NT2/D1 (cell line): ENCODE data around the gene ZNF615.
A peak's percentile ranks its signal among the peaks of the same experiment; 100 is the strongest.
"Not testable (repeated sequence)": the region's sequence is repeated elsewhere in the genome, so short reads cannot be mapped to it uniquely, and the experiment has no call there.

Experiments
- DNase-seq: peaks from one replicate; pipeline ENCODE4 v3.0.0-alpha.2; 2011; ENCODE audit warnings: low read depth, low spot score
- H3K27me3 ChIP-seq: 2 replicates; pipeline ENCODE4 v1.6.0; 2011; ENCODE audit warnings: mild to moderate bottlenecking; ENCODE audit not compliant: insufficient read length, insufficient read depth
- H3K36me3 ChIP-seq: 2 replicates; pipeline ENCODE4 v1.6.1; 2011; ENCODE audit warnings: mild to moderate bottlenecking, low read length, mixed read lengths; ENCODE audit not compliant: insufficient read depth, insufficient read length
- H3K4me1 ChIP-seq: 2 replicates; pipeline ENCODE4 v1.5.1; 2011; ENCODE audit not compliant: insufficient read depth, insufficient read length
- H3K4me3 ChIP-seq: 2 replicates; pipeline ENCODE4 v1.5.1; 2011; ENCODE audit warnings: low read depth; ENCODE audit not compliant: insufficient read length
- H3K9ac ChIP-seq: 2 replicates; pipeline ENCODE4 v1.6.0; 2011; ENCODE audit warnings: low read depth; ENCODE audit not compliant: insufficient read length
- H3K9me3 ChIP-seq: 2 replicates; pipeline ENCODE4 v1.5.1; 2011; ENCODE audit warnings: mild to moderate bottlenecking, low read length; ENCODE audit not compliant: insufficient read depth
- SUZ12 ChIP-seq: IDR thresholded peaks from 2 replicates; pipeline ENCODE4 v1.6.1; 2011; ENCODE audit not compliant: insufficient read length, insufficient read depth; ENCODE audit errors: extremely low read depth
- YY1 ChIP-seq: IDR thresholded peaks from 2 replicates; pipeline ENCODE4 v1.6.1; 2011; ENCODE audit not compliant: insufficient read length, insufficient read depth
- ZNF274 ChIP-seq: IDR thresholded peaks from 2 replicates; pipeline ENCODE4 v1.6.1; 2011; ENCODE audit warnings: mild to moderate bottlenecking, low read depth, low read length

ZNF615 gene

GRCh38 chr19:52007806-52008557, at the start of gene ZNF615:
ZNF615 (minus strand) TSS chr19:52008211; CDS start chr19:52003711, 4,500 bp downstream.
- Histone ChIP-seq H3K36me3 (peaks cover 14% of the 10 kb centered on the region), H3K27me3 (no peaks in the 10 kb centered on the region), H3K9me3 (no peaks in the 10 kb centered on the region; the same call in 1 of the 2 replicates), H3K9ac (peak within 1 kb of the TSS; percentile 93), H3K4me1 (no peaks in the 10 kb centered on the region), H3K4me3 (peak within 1 kb of the TSS; percentile 96)
- TF ChIP-seq ZNF274 (no peak), YY1 (peak; percentile 99)
- DNase-seq, result peak; percentile 87

GRCh38 chr19:52056480-52056879, 48.5 kb upstream of the ZNF615 start:
- H3K9me3 ChIP-seq, H3K4me1 ChIP-seq, H3K27me3 ChIP-seq, H3K9ac ChIP-seq, DNase-seq, H3K4me3 ChIP-seq, H3K36me3 ChIP-seq: not testable (repeated sequence)

- not testable (repeated sequence) for H3K4me3 ChIP-seq, H3K9me3 ChIP-seq, DNase-seq, H3K27me3 ChIP-seq, H3K4me1 ChIP-seq, H3K9ac ChIP-seq, H3K36me3 ChIP-seq
Observed at GRCh38 chr19:52051736-52052135, 43.7 kb upstream of the ZNF615 start.

GRCh38 chr19:52048555-52049501, 40.8 kb upstream of the ZNF615 start, which contains the start of gene ZNF432:
ZNF432 (minus strand) TSS chr19:52048838; CDS start chr19:52046868, 1,970 bp downstream.
- Histone ChIP-seq H3K4me3 (peak within 1 kb of the TSS; percentile 73), H3K4me1 (no peaks in the 10 kb centered on the region), H3K9ac (peak within 1 kb of the TSS; percentile 78), H3K36me3 (peaks cover 9% of the 10 kb centered on the region), H3K27me3 (no peaks in the 10 kb centered on the region), H3K9me3 (no peaks in the 10 kb centered on the region; the same call in 1 of the 2 replicates)
- peak; percentile 97 for DNase-seq
- TF ChIP-seq SUZ12 (no peak), ZNF274 (no peak), YY1 (peak; percentile 95)

- peaks cover 54% of the 10 kb centered on the region for H3K36me3 ChIP-seq
- no peaks in the 10 kb centered on the region for H3K27me3 ChIP-seq
- peaks cover 32% of the 10 kb centered on the region for H3K9me3 ChIP-seq
- no peak overlapping the region for H3K4me3 ChIP-seq
- DNase-seq, result no peak
- TF ChIP-seq YY1, result no peak
- no peak for TF ChIP-seq SUZ12
- TF ChIP-seq ZNF274, result no peak
- H3K4me1 ChIP-seq, result no peaks in the 10 kb centered on the region
- no peak overlapping the region for H3K9ac ChIP-seq
Observed at GRCh38 chr19:52039169-52039568, 31.2 kb upstream of the ZNF615 start.

GRCh38 chr19:52034051-52034728, 26.2 kb upstream of the ZNF615 start:
- Histone ChIP-seq H3K9ac (no peak overlapping the region), H3K9me3 (peaks cover 64% of the 10 kb centered on the region), H3K4me3 (no peak overlapping the region), H3K27me3 (no peaks in the 10 kb centered on the region), H3K4me1 (no peaks in the 10 kb centered on the region), H3K36me3 (peaks cover 59% of the 10 kb centered on the region)
- TF ChIP-seq ZNF274 (peak; percentile 57), YY1 (no peak)
- no peak for DNase-seq

GRCh38 chr19:52028780-52029123, 20.7 kb upstream of the ZNF615 start:
- peaks cover 37% of the 10 kb centered on the region for H3K9me3 ChIP-seq
- no peaks in the 10 kb centered on the region for H3K4me1 ChIP-seq
- peak overlapping the region; percentile 92 for H3K4me3 ChIP-seq
- no peak for DNase-seq
- no peak for TF ChIP-seq YY1
- no peak for TF ChIP-seq SUZ12
- TF ChIP-seq ZNF274, result no peak
- H3K9ac ChIP-seq, result peak overlapping the region; percentile 98
- peaks cover 39% of the 10 kb centered on the region for H3K36me3 ChIP-seq
- H3K27me3 ChIP-seq, result no peaks in the 10 kb centered on the region
